HepG2 (cell line): ENCODE measurements around the gene TBC1D22A. TPM values are rescaled to one million over a fixed set of nuclear protein-coding genes. Genes with fewer than 3 reads are reported as not detected.

Experiments used
- ATAC-seq: fragments of 200-7000 bp; cut with Tn5 transposase; 3 replicates; pipeline ENCODE4 v1.9.1; 2020; ENCODE audit warnings: mild to moderate bottlenecking, moderate library complexity
- BruUV-seq: library from RNA; stranded (reverse); fragments of 400-500 nt; replicated peaks from 2 replicates; lab custom pipeline; 2021; lab: Mats Ljungman, UMichigan
- CTCF ChIA-PET: fragments of 300-600 bp; formaldehyde crosslinking; extraction: SDS; loops from one replicate; lab custom pipeline; 2021; ENCODE audit warnings: low total read pairs, inconsistent platforms, low intra/inter-chr PET ratio; lab: Yijun Ruan, JAX
- POLR2A ChIA-PET: fragments of 350-600 bp; sonication (Branson Sonifier 250); formaldehyde crosslinking; loops from one replicate; lab custom pipeline; 2020; ENCODE audit warnings: antibody characterized with exemption, inconsistent platforms; lab: Yijun Ruan, JAX
- DNase-seq: peaks from one replicate; pipeline ENCODE4 v3.0.0-alpha.2; 2015; ENCODE audit warnings: low spot score
- FAIRE-seq: peaks from 3 replicates; lab custom pipeline; 2011; peaks lifted over from hg19 to GRCh38; lab: Jason Lieb, UNC
- H2AFZ ChIP-seq: one replicate; pipeline ENCODE4 v1.6.1; 2011; ENCODE audit warnings: low read length, inconsistent platforms
- H3K27ac ChIP-seq: fragments of 300-600 bp; 3 replicates; pipeline ENCODE4 v1.8.0; 2011; ENCODE audit warnings: mixed run types, mild to moderate bottlenecking, mixed read lengths, low read length, inconsistent platforms; ENCODE audit not compliant: insufficient read depth; ENCODE audit errors: extremely low read length
- H3K27me3 ChIP-seq, 2 experiments: fragments of 200-600 bp in 1 of 2; 2 replicates in 1 of 2; 3 replicates in 1 of 2; pipeline versions ENCODE4 v1.6.0 to v1.8.0; 2011; ENCODE audit warnings: low read length in 2 of 2, mild to moderate bottlenecking in 2 of 2, moderate library complexity in 2 of 2, inconsistent platforms in 1 of 2; ENCODE audit not compliant: insufficient read depth in 2 of 2, control insufficient read depth in 1 of 2
- H3K36me3 ChIP-seq, 2 experiments: fragments of 200-600 bp in 1 of 2; replicated peaks in 1 of 2; 2 replicates in 1 of 2; 3 replicates in 1 of 2; pipeline versions ENCODE4 v1.5.1 to v1.8.0; 2011; ENCODE audit warnings: low read length in 2 of 2, inconsistent platforms in 1 of 2; ENCODE audit not compliant: insufficient read depth in 2 of 2, control insufficient read depth in 1 of 2
- H3K4me1 ChIP-seq: 2 replicates; pipeline ENCODE4 v1.5.1; 2012; ENCODE audit warnings: low read length, inconsistent platforms; ENCODE audit not compliant: insufficient read depth
- H3K4me2 ChIP-seq: 2 replicates; pipeline ENCODE4 v1.6.0; 2011; ENCODE audit warnings: low read depth, low read length, inconsistent platforms
- H3K4me3 ChIP-seq, 3 experiments: fragments of 200-600 bp in 1 of 3; sonication (generic), shearing (Covaris generic) in 1 of 3; replicated peaks in 1 of 3; 2 replicates each; pipeline ENCODE4 v1.5.1; 2011 to 2016; ENCODE audit warnings: low read length in 3 of 3, inconsistent platforms in 2 of 3, low read depth in 2 of 3, mild to moderate bottlenecking in 2 of 3, control low read depth in 1 of 3, mixed read lengths in 1 of 3; ENCODE audit not compliant: insufficient read depth in 1 of 3
- H3K79me2 ChIP-seq: one replicate; pipeline ENCODE4 v1.6.1; 2011; ENCODE audit warnings: low read length, inconsistent platforms; ENCODE audit not compliant: insufficient read depth
- H3K9ac ChIP-seq: 2 replicates; pipeline ENCODE4 v1.6.0; 2011; ENCODE audit warnings: mild to moderate bottlenecking, low read depth, low read length, inconsistent platforms; ENCODE audit not compliant: insufficient read depth
- H3K9me3 ChIP-seq: 2 replicates; pipeline ENCODE4 v1.5.1; 2012; ENCODE audit warnings: mild to moderate bottlenecking, low read length
- H4K20me1 ChIP-seq: 2 replicates; pipeline ENCODE4 v1.6.0; 2011; ENCODE audit warnings: inconsistent platforms, mild to moderate bottlenecking, low read length, moderate library complexity; ENCODE audit not compliant: insufficient read depth
- GATAD1 ChIP-seq: IDR thresholded peaks from 2 replicates; pipeline ENCODE4 v1.6.1; 2016; ENCODE audit warnings: missing genetic modification reagents, missing compliant biosample characterization
- SP2 ChIP-seq: sonication (generic); formaldehyde crosslinking; IDR thresholded peaks from 2 replicates; pipeline ENCODE4 v1.5.1; 2020; ENCODE audit warnings: mild to moderate bottlenecking, missing genetic modification reagents
- TGIF2 ChIP-seq: IDR thresholded peaks from 2 replicates; pipeline ENCODE4 v1.6.1; 2016; ENCODE audit warnings: control low read depth, missing compliant biosample characterization
- WIZ ChIP-seq: sonication (generic); formaldehyde crosslinking; IDR thresholded peaks from 2 replicates; pipeline ENCODE4 v1.5.1; 2020; ENCODE audit warnings: mild to moderate bottlenecking, missing genetic modification reagents
- ZBTB20 ChIP-seq: sonication (generic); formaldehyde crosslinking; IDR thresholded peaks from 2 replicates; pipeline ENCODE4 v1.8.1; 2023; ENCODE audit warnings: missing genetic modification reagents, low read depth, mild to moderate bottlenecking, borderline replicate concordance
- ZNF672 ChIP-seq: sonication (generic); formaldehyde crosslinking; IDR thresholded peaks from 2 replicates; pipeline ENCODE4 v1.8.1; 2022; ENCODE audit warnings: missing genetic modification reagents
- ZSCAN25 ChIP-seq: sonication (generic); formaldehyde crosslinking; IDR thresholded peaks from 2 replicates; pipeline ENCODE4 v1.8.0; 2022; ENCODE audit warnings: mild to moderate bottlenecking, missing genetic modification reagents
- WGBS: methylation state at CpG from one replicate; pipeline ENCODE4 v1.1.6; 2017; ENCODE audit warnings: low lambda C conversion rate; 5-methylcytosine and 5-hydroxymethylcytosine counted together
- in situ Hi-C: cut with HindIII; loops from 2 replicates; pipeline ENCODE4 v1.10.0; 2017; ENCODE audit warnings: low pct_unique_long_range_greater_than_20kb; ENCODE audit not compliant: extremely low pct_ligation_motif_present
- intact Hi-C: fragments of 100-400 bp; cut with micrococcal nuclease; formaldehyde crosslinking; loops from one replicate; pipeline ENCODE4 v1.10.0; 2022; ENCODE audit not compliant: unreplicated experiment
- polyA plus RNA-seq, 8 experiments: library from polyadenylated mRNA; depleted of rRNA in 3 of 8; stranded (reverse) in 7 of 8; unstranded in 1 of 8; fragments of >200 nt; fragmentation: Illumina TruSeq in 4 of 8; extraction: Trizol in 4 of 8; gene quantifications; 2 replicates each; pipeline versions ENCODE4 v1.2.1 to v1.2.3, GENCODE V29; 2011 to 2016; ENCODE audit warnings: low read depth in 4 of 8, missing spikeins in 1 of 8, mixed read lengths in 1 of 8; ENCODE audit not compliant: insufficient read depth in 1 of 8
- total RNA-seq, 5 experiments: library from RNA; depleted of rRNA; stranded (reverse); fragments of >200 nt; fragmentation: Illumina TruSeq; extraction: Trizol; gene quantifications; 2 replicates each; pipeline ENCODE4 v1.2.3, GENCODE V29; 2016; ENCODE audit warnings: low read depth in 1 of 5
- TF ChIP-seq, protein P1 (sequence below): sonication (generic); formaldehyde crosslinking; IDR thresholded peaks from 2 replicates; pipeline ENCODE4 v1.4.0; 2020; ENCODE audit warnings: missing genetic modification reagents
- TF ChIP-seq, protein P2 (sequence below): sonication (generic); formaldehyde crosslinking; IDR thresholded peaks from 2 replicates; pipeline ENCODE4 v1.5.1; 2020; ENCODE audit warnings: missing genetic modification reagents, mild to moderate bottlenecking, borderline replicate concordance

The TBC1D22A gene
- total and polyA plus RNA-seq, 2 of the 13 experiments (the other 11 are each of a cell fraction or from before 2014, with no cell fraction given): 17.3 to 18.0 TPM

DNA sequence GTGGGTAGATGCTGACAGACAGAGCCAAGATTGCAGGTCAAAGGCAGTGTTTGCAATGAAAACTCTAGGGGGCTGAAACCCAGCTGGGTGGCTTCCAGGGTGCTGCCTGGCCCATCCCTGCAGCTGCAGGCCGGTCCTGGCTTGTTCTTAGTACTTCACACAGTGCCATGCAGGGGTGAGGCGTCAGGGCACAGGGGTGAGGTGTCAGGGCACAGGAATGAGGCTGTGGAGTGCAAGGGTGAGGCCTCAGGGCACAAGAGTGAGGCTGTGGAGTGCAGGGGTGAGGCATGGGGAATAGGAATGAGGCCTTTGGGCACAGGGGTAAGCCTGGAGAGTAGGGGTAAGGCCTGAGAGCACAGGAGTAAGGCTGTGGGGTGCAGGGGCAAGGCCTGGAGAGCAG is 337.6 kb downstream of the TBC1D22A start:
- 95% methylated on average over 2 of the region's 2 CpGs for WGBS
- FAIRE-seq: no peak
- no peak overlapping the region for H3K9ac ChIP-seq
- H2AFZ ChIP-seq: no peak overlapping the region
- in situ Hi-C loops (no loop called here), intact Hi-C loops (loop anchor here (10.0 kb wide), 1 partner anchor 85 kb away; no protein-coding TSS in a partner anchor)
- ATAC-seq: no peak
- ChIA-PET CTCF (no interaction called here), POLR2A (no interaction called here)
- H3K9me3 ChIP-seq: no peaks in the 10 kb centered on the region
- DNase-seq: no peak
- no peak overlapping the region for H3K4me3 ChIP-seq
- H3K79me2 ChIP-seq: no peaks in the 10 kb centered on the region
- H3K4me1 ChIP-seq: peaks cover 19% of the 10 kb centered on the region
- no peak for TF ChIP-seq WIZ (CRISPR knock-in tag)
- TF ChIP-seq ZNF672 (CRISPR knock-in tag): no peak
- TF ChIP-seq SP2 (CRISPR knock-in tag): no peak
- TF ChIP-seq ZSCAN25 (CRISPR knock-in tag): peak; percentile 85
- no peak for TF ChIP-seq TGIF2 (CRISPR knock-in tag)
- TF ChIP-seq ZBTB20: no peak
- TF ChIP-seq, protein P1, sequence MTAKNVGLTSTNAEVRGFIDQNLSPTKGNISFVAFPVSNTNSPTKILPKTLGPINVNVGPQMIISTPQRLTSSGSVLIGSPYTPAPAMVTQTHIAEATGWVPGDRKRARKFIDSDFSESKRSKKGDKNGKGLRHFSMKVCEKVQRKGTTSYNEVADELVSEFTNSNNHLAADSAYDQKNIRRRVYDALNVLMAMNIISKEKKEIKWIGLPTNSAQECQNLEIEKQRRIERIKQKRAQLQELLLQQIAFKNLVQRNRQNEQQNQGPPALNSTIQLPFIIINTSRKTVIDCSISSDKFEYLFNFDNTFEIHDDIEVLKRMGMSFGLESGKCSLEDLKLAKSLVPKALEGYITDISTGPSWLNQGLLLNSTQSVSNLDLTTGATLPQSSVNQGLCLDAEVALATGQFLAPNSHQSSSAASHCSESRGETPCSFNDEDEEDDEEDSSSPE (CRISPR knock-in tag): no peak
- TF ChIP-seq GATAD1: no peak
- TF ChIP-seq, protein P2, sequence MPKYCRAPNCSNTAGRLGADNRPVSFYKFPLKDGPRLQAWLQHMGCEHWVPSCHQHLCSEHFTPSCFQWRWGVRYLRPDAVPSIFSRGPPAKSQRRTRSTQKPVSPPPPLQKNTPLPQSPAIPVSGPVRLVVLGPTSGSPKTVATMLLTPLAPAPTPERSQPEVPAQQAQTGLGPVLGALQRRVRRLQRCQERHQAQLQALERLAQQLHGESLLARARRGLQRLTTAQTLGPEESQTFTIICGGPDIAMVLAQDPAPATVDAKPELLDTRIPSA: no peak
- BruUV-seq: no TSS peak
- H4K20me1 ChIP-seq: no peaks in the 10 kb centered on the region
- no peaks in the 10 kb centered on the region for H3K27me3 ChIP-seq
- no peak overlapping the region for H3K4me2 ChIP-seq
- 0 out of 5 replicates have a peak, but pooled peaks cover 0 to 1% of the 10 kb centered on the region in 2 experiments for H3K36me3 ChIP-seq
- no peak overlapping the region for H3K27ac ChIP-seq
